Stimulated activated naive CD8-positive, alpha-beta T cell treated with anti-CD3 and anti-CD28 coated beads, Interleukin-15, amount 100 ng/mL, for 72 hours (primary cell): ENCODE measurements around the gene MRPL57.
A peak's percentile ranks its signal among the peaks of the same experiment; 100 is the strongest.
"Not testable (repeated sequence)": the region's sequence is repeated elsewhere in the genome, so short reads cannot be mapped to it uniquely, and the experiment has no call there.

Experiments used
- ATAC-seq: fragments of 150-1000 bp; cut with Tn5 transposase; 2 replicates; pipeline ENCODE4 v1.10.0; 2021; ENCODE audit warnings: mild to moderate bottlenecking, moderate library complexity
- DNase-seq, 2 donors: peaks; one replicate each; pipeline ENCODE4 v3.0.0; 2021 to 2022
- H3K27ac Mint-ChIP-seq, 2 donors: one replicate each; pipeline ENCODE4 v1.8.0; 2022; ENCODE audit warnings: mild to moderate bottlenecking in 2 of 2, mixed read lengths in 2 of 2, moderate library complexity in 2 of 2
- H3K27me3 Mint-ChIP-seq: one replicate; pipeline ENCODE4 v1.8.0; 2022; ENCODE audit warnings: mixed read lengths
- H3K4me1 Mint-ChIP-seq: one replicate; pipeline ENCODE4 v1.8.0; 2022; ENCODE audit warnings: mild to moderate bottlenecking, mixed read lengths
- H3K4me3 Mint-ChIP-seq, 2 donors: one replicate each; pipeline ENCODE4 v1.8.0; 2022; ENCODE audit warnings: mild to moderate bottlenecking in 2 of 2, mixed read lengths in 2 of 2, moderate library complexity in 1 of 2
- H3K9me3 Mint-ChIP-seq, 2 donors: one replicate each; pipeline ENCODE4 v1.8.0; 2022; ENCODE audit warnings: mixed read lengths in 2 of 2

MRPL57 gene

GRCh38 chr13:21176215-21176981 is at the start of gene MRPL57, which contains the start of gene SKA3:
TSS of gene MRPL57 (plus strand) at chr13:21176658. CDS start at chr13:21176917, 259 bp downstream.
TSS of gene SKA3 (minus strand) at chr13:21176552. CDS start at chr13:21176477, 75 bp downstream.
- Mint-ChIP-seq H3K27ac (peak within 1 kb of the TSS; percentile 97 to 99), H3K4me1 (peaks cover 28% of the 10 kb centered on the region), H3K9me3 (no peaks in the 10 kb centered on the region), H3K4me3 (peak within 1 kb of the TSS; percentile 99 to 100), H3K27me3 (no peaks in the 10 kb centered on the region)
- ATAC-seq = peak; percentile 98
- DNase-seq = peak; percentile 95 to 97

- Mint-ChIP-seq H3K4me3 (no peak overlapping the region), H3K4me1 (no peaks in the 10 kb centered on the region)
- no peak for ATAC-seq
These were observed 46.3 kb upstream of the MRPL57 start for GRCh38 chr13:21130116-21130515.

GRCh38 chr13:21133077-21133476 is 43.4 kb upstream of the MRPL57 start:
- peaks cover 42% of the 10 kb centered on the region for H3K27me3 Mint-ChIP-seq
- no peak for DNase-seq
- ATAC-seq = no peak

More at GRCh38 chr13:21130116-21130515, 46.3 kb upstream of the MRPL57 start:
- DNase-seq = no peak
- Mint-ChIP-seq H3K27me3 (peaks cover 24% of the 10 kb centered on the region), H3K27ac (no peak overlapping the region), H3K9me3 (no peaks in the 10 kb centered on the region)

GRCh38 chr13:21134475-21134874 is 42.0 kb upstream of the MRPL57 start:
- ATAC-seq (no peak), DNase-seq (no peak)
- peaks cover 42% of the 10 kb centered on the region for H3K27me3 Mint-ChIP-seq
- no peaks in the 10 kb centered on the region for H3K9me3 Mint-ChIP-seq
- no peak overlapping the region for H3K27ac Mint-ChIP-seq
- no peak overlapping the region for H3K4me3 Mint-ChIP-seq
- H3K4me1 Mint-ChIP-seq = peaks cover 3% of the 10 kb centered on the region

More at GRCh38 chr13:21133077-21133476, 43.4 kb upstream of the MRPL57 start:
- no peak overlapping the region for H3K27ac Mint-ChIP-seq
- no peak overlapping the region for H3K4me3 Mint-ChIP-seq
- H3K9me3 Mint-ChIP-seq = no peaks in the 10 kb centered on the region
- H3K4me1 Mint-ChIP-seq = no peaks in the 10 kb centered on the region

GRCh38 chr13:21135833-21136232 is 40.6 kb upstream of the MRPL57 start:
- H3K4me1 Mint-ChIP-seq, H3K9me3 Mint-ChIP-seq, DNase-seq, H3K27ac Mint-ChIP-seq, H3K4me3 Mint-ChIP-seq, ATAC-seq: not testable (repeated sequence)
- peaks cover 35% of the 10 kb centered on the region for H3K27me3 Mint-ChIP-seq

GRCh38 chr13:21137696-21138095 is 38.8 kb upstream of the MRPL57 start:
- peaks cover 32% of the 10 kb centered on the region for H3K27me3 Mint-ChIP-seq
- H3K9me3 Mint-ChIP-seq = no peaks in the 10 kb centered on the region
- no peak overlapping the region for H3K4me3 Mint-ChIP-seq
- H3K4me1 Mint-ChIP-seq = peaks cover 21% of the 10 kb centered on the region
- H3K27ac Mint-ChIP-seq = no peak overlapping the region
- ATAC-seq (no peak), DNase-seq (no peak)

GRCh38 chr13:21138561-21138960 is 37.9 kb upstream of the MRPL57 start:
- ATAC-seq (no peak), DNase-seq (no peak)
- Mint-ChIP-seq H3K9me3 (no peaks in the 10 kb centered on the region), H3K4me3 (peak overlapping the region; percentile 33 to 60), H3K4me1 (peaks cover 30% of the 10 kb centered on the region), H3K27me3 (peaks cover 24% of the 10 kb centered on the region), H3K27ac (peak overlapping the region in 1 of 2 donors; percentile 42)

- Mint-ChIP-seq H3K27ac (peak overlapping the region; percentile 98 to 99), H3K4me1 (peaks cover 36% of the 10 kb centered on the region), H3K27me3 (peaks cover 21% of the 10 kb centered on the region), H3K4me3 (peak overlapping the region; percentile 91 to 98), H3K9me3 (no peaks in the 10 kb centered on the region)
- DNase-seq = no peak
- no peak for ATAC-seq
These were observed 37.1 kb upstream of the MRPL57 start for GRCh38 chr13:21139374-21139773.

- peaks cover 39% of the 10 kb centered on the region for H3K4me1 Mint-ChIP-seq
- no peak for ATAC-seq
These were observed 33.7 kb upstream of the MRPL57 start for GRCh38 chr13:21142766-21143165.

GRCh38 chr13:21147827-21148226 is 28.6 kb upstream of the MRPL57 start:
- no peak overlapping the region for H3K4me3 Mint-ChIP-seq
- no peak for ATAC-seq

More at GRCh38 chr13:21142766-21143165, 33.7 kb upstream of the MRPL57 start:
- Mint-ChIP-seq H3K27ac (peak overlapping the region; percentile 62 to 95), H3K27me3 (no peaks in the 10 kb centered on the region), H3K9me3 (no peaks in the 10 kb centered on the region), H3K4me3 (peak overlapping the region; percentile 60 to 69)
- no peak for DNase-seq

GRCh38 chr13:21148557-21149258 is 27.8 kb upstream of the MRPL57 start:
- no peak for ATAC-seq
- H3K27me3 Mint-ChIP-seq = no peaks in the 10 kb centered on the region
- no peak for DNase-seq
- H3K4me1 Mint-ChIP-seq = peaks cover 22% of the 10 kb centered on the region
- peak overlapping the region in 1 of 2 donors; percentile 13 for H3K27ac Mint-ChIP-seq
- no peaks in the 10 kb centered on the region for H3K9me3 Mint-ChIP-seq
- H3K4me3 Mint-ChIP-seq = no peak overlapping the region

More at GRCh38 chr13:21147827-21148226, 28.6 kb upstream of the MRPL57 start:
- peaks cover 25% of the 10 kb centered on the region for H3K4me1 Mint-ChIP-seq
- no peaks in the 10 kb centered on the region for H3K9me3 Mint-ChIP-seq
- DNase-seq = no peak
- peak overlapping the region in 1 of 2 donors; percentile 75 for H3K27ac Mint-ChIP-seq
- H3K27me3 Mint-ChIP-seq = no peaks in the 10 kb centered on the region

- peak; percentile 64 for ATAC-seq
- no peak for DNase-seq
- H3K27ac Mint-ChIP-seq = no peak overlapping the region
- H3K27me3 Mint-ChIP-seq = no peaks in the 10 kb centered on the region
- no peak overlapping the region for H3K4me3 Mint-ChIP-seq
- H3K9me3 Mint-ChIP-seq = no peaks in the 10 kb centered on the region
- H3K4me1 Mint-ChIP-seq = peaks cover 18% of the 10 kb centered on the region
These were observed 26.9 kb upstream of the MRPL57 start for GRCh38 chr13:21149568-21149967.

- DNase-seq = no peak
- no peak overlapping the region for H3K4me3 Mint-ChIP-seq
- H3K4me1 Mint-ChIP-seq = peaks cover 18% of the 10 kb centered on the region
- ATAC-seq = no peak
- no peaks in the 10 kb centered on the region for H3K9me3 Mint-ChIP-seq
- H3K27me3 Mint-ChIP-seq = no peaks in the 10 kb centered on the region
- H3K27ac Mint-ChIP-seq = no peak overlapping the region
These were observed 26.4 kb upstream of the MRPL57 start for GRCh38 chr13:21150013-21150412.

GRCh38 chr13:21152251-21152899 is 24.1 kb upstream of the MRPL57 start:
- no peaks in the 10 kb centered on the region for H3K9me3 Mint-ChIP-seq
- peak overlapping the region in 1 of 2 donors; percentile 85 for H3K27ac Mint-ChIP-seq
- peaks cover 18% of the 10 kb centered on the region for H3K4me1 Mint-ChIP-seq
- no peaks in the 10 kb centered on the region for H3K27me3 Mint-ChIP-seq
- no peak for DNase-seq
- H3K4me3 Mint-ChIP-seq = no peak overlapping the region
- ATAC-seq = no peak

GRCh38 chr13:21164631-21165030 is 11.8 kb upstream of the MRPL57 start:
- ATAC-seq (no peak), DNase-seq (no peak)
- no peak overlapping the region for H3K4me3 Mint-ChIP-seq
- H3K9me3 Mint-ChIP-seq = no peaks in the 10 kb centered on the region
- no peaks in the 10 kb centered on the region for H3K4me1 Mint-ChIP-seq
- no peak overlapping the region for H3K27ac Mint-ChIP-seq
- H3K27me3 Mint-ChIP-seq = no peaks in the 10 kb centered on the region
